Measurements from ENCODE around the gene MAD1L1.

Gene MAD1L1

DNA sequence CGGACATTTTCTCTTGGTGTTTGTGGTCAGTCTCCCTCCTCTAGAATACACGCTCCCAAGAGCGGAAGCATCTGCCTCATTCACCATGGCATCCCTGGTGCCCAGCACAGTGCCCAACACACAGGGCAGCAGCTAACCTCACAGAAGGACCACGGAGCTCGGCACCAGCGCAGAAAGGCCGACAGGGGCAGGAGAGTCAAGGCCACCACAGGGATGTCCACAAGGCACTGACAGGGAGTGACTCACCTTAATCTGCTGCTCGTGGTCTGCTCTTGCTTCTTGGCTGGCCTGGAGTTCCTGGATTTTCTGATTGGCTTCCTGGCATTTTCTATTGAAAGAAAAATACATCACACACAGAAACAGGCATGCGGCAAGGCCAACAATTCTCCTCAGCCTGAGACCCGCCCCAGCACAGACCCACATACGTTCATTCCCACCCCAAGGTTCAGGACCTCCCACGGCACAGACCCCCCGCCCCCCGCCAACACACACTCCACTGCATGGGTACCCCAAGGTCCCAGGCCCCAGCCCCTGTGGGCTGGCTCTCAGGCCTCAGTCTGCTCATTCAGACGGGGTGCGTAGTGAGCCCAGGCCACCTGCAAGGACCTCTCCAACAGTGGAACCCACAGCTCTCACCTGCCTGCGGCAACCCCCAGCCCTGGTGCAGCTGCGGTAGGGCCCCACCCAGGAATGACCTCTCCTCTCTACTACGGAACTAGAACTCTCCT, 14.9 kb downstream of the MAD1L1 start:
- DNase-seq (ENCODE audit: low read depth) = no peak

DNA sequence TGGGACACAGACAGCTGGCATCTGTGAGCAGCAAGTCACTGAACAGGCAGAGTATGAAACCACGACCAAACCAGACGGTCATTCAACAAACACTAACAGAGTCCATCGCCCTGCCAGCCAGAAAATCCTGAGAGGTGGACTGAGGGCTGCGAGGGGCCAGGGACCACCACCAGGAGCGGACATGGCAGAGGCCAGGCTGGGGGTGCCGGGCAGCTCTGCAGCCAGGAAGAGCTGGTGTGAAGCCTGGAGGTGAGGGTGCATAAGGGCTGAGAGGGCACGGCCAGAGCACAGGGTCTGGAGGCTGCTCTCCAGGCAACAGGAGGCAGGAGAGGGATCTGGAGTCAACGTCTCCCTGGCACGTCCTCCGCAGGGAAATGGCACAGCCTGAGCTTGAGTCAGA, 15.5 kb downstream of the MAD1L1 start:
- DNase-seq (ENCODE audit: low read depth) = no peak

DNA sequence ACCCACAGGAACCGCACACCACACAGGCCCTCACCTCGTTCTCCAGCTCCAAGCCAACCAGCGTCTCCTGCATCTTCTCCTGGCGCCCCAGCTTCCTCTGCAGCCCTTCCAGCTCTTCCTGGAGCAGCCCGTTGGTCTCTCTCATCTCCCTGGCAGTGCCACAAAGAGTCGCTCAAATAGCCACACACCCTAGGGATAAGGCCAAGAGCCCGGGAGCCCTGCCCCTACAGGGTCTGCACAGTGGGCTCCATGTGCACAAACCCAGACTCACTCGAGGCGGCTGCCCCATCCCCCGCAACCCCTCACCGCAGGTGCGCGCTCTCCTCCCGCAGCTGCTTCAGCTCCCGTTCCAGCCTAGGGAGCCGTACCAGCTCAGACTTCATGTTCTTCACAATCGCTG, 16.9 kb downstream of the MAD1L1 start:
- no peak for DNase-seq (ENCODE audit: low read depth)

DNA sequence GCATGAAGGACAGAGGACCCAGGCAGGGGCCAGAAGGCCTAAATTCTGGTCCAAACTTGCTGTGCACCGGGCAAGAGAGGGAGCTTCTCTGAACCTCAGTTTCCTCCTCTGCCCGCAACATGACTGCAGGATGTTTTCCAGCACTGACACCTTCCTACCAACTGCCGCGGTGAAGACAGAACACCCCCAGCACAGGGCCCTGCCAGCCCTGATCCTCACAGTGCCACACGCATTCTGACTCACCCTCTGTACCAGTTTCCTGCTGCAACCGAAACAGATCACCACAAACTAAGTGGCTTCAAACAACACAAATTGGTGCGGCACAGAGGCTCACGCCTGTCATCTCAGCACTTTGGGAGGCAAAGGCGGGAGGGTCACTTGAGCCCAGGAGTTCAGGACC, 18.1 kb downstream of the MAD1L1 start:
- no peak for DNase-seq (ENCODE audit: low read depth)

DNA sequence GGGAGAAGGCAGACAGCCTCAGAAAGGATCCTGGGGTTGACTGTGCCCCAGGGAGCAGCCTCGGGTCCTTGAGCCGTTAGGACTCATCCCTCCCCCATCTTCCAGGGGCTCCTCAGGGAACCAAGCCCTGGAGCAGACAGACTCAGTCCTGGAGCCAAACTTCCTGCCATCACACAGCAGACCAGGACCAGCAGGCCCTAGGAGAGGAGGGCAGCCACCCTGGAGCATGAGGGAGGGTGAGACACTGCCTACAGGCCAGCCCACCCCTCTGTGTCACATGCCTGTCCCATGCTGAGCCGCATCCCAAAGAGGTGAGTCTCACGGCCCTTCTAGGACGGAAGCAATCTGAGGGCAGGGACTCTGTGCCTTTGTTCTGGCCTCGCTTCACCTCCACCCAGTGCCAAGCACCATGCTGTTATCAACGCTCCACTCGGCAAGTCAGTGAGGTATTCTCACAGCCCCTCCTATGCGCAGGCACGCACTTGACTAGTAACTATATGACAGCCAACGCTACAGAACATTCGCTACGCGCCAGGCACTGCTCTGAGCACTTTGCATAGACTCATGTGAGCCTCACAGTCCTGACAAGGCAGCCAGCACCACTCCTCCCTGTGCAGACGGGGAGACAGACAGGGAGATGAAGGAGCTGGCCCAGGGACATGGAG, 19.1 kb downstream of the MAD1L1 start:
- no peak for DNase-seq (ENCODE audit: low read depth)

DNA sequence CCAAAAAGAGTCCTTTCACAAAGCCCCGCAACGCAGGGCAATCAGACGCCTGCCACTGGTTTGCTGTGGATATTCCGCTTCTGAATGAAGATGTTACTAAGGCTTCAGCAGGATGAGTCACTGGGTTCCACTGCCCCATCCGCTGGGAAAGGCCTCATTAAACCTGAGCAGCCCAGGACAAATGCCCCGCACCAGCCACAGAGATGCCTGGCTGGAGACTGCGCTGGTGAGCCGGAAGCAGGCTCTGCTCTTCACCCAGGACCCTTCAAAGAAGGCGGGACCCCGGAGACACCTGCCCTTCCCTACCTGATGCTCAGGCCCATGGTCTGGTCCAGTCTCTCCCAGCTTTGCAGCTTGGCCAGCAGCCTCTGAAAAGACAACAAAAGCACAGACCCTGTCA, 19.8 kb downstream of the MAD1L1 start:
- DNase-seq (ENCODE audit: low read depth) = no peak

DNA sequence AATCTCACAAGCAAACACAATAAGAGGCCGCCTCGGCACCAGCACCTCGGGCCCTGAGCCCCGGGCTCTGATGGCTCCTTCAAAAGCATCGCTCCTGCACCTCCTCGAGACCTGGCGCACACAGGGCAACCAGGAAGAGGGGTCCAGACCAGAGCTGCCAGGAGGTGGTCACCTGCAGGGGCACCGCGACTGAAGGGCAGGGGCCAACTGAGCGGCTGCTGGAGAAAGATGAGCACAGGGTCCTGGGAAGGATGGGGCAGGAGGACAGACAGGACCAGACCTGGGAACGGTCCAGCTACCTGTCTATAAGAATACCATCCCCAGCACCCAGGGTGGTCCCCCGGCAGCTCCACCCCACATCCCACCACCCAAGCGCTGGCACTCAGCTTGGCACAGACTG, 20.8 kb downstream of the MAD1L1 start:
- DNase-seq (ENCODE audit: low read depth) = no peak

DNA sequence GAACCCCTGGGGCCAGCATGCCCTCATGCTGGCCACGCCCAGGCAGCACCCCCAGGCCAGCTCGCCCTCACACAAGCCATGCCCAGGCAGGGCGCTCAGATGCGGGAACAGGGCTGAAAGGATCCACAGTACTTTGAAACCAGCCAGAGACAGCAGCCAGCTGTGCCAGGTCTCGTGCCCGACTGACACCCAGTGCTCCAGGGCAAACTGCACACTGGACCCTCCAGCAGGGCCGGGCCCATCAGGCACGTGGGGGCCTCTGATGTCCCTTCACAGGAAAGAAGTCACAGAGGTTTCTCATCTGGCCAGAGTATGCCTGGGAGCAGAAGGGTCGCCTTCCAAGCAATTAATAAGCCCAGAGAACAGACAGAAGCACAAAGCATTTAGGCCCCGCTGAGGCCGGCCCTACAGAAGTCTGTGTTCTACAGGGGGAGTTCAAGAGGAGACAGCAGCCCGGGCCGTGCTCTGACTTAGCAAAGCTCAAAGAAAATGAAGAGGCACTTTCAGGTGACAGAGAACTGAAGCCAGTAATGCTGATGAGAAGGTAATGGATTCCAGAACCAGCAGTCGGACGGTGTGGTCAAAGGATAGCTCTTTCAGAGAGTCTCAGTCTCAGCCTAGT, 21.4 kb downstream of the MAD1L1 start:
- no peak for DNase-seq (ENCODE audit: low read depth)

DNA sequence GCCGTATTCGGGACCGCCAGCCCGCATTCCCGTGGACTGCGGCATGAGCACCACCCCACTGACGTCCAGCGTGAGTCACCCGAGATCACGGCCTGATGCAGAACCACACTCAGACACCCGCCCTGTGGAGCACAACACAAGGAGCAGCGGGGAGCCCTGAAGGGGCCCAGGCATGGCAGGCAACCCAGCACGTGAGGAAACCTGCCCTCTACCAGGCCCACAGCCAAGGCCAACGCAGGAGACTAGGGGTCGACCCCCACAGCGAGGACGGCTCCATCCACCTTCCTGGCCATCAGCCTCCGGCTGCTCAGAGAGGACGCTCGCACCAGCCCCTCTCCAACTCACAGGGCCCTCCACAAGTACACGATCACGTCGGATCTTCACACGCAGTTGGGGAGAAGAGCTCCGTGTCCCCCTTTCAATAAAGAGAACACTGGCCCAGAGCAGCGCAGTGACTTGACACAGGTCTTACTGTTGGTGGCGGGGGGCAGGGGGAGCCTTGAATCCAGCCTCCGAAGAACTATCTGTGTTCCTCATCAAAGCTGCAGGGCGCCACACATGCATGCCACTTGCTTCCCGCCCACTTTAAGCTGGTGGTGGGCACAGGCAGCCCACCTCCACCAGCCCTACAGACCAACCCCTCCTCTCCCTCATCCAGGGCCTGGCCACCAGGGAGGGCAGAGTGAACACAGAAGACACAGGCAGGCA, 22.0 kb downstream of the MAD1L1 start:
- no peak for DNase-seq (ENCODE audit: low read depth)

DNA sequence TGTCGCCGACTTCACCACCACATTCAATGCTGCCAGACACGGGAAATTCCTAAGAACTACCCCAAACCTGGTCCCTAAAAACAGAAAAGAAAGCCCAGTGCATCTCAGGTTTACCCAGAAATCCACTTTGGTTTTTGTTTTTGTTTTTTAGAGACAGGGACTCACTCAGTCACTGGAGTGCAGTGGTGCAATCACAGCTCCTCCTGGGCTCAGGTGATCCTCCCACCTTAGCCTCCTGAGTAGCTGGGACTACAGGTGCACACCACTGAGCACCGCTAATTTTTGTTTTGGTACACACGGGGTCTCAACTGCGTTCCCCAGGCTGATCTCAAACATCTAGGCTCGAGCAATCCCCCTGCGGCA, 22.8 kb downstream of the MAD1L1 start:
- DNase-seq (ENCODE audit: low read depth) = no peak

DNA sequence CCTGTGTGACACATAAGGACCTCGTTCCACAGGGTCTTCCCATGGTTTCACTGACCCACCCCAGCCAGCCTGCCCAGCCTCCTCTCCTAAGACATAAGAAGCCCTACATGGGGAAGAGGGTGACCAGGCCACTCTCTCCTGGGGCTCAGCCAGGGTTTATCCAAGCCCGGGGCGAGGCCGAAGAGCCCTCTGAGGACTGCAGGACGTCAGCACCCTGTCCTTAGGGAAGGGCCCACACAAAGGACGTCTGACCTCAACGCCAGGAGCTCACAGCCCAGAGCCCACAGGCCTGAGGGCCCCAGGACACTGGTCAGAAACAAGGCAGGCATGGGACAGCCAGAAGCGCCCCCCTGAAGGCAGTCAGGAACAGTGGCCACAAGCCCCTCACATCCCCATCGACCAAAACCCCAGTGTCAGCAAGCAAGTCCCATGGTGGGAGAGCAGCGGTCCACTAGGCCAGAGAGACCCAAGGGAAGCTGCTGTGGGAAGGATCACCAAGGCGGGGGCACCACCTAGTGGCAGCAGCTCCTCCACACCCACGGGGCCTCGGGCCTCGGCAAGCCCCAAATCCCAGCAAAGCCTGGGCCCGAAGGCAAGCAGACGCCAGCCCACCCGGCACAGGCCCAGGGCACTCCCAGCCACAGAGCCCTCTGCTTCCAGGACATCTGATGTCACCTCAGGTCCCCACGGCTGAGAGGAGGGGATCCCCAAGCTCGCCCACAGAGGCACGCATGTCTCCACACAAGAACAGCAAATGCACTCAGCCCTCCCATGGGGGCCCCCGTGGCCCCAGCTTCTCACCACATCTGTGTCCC, 23.4 kb downstream of the MAD1L1 start:
- peak; percentile 38 for DNase-seq (ENCODE audit: low read depth)

DNA sequence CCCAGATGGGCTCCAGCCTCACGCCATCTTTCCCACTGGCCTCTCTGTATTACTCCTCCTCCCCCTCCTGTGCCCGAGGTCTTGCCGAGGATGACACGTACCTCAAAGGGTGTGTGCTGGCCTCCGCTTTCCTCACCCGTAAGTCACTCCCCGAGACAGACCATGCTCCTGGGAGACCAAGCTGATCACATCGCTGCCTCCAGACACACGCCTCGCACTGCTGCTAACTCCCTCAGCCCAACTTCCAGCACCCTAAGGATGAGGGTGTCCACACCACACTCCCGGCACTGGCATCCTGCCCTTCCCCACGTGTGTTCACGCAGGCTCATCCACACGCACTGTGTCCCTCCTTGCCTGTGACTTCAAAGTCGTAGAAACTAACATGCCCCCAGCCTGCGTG, 24.0 kb downstream of the MAD1L1 start:
- DNase-seq (ENCODE audit: low read depth) = no peak

DNA sequence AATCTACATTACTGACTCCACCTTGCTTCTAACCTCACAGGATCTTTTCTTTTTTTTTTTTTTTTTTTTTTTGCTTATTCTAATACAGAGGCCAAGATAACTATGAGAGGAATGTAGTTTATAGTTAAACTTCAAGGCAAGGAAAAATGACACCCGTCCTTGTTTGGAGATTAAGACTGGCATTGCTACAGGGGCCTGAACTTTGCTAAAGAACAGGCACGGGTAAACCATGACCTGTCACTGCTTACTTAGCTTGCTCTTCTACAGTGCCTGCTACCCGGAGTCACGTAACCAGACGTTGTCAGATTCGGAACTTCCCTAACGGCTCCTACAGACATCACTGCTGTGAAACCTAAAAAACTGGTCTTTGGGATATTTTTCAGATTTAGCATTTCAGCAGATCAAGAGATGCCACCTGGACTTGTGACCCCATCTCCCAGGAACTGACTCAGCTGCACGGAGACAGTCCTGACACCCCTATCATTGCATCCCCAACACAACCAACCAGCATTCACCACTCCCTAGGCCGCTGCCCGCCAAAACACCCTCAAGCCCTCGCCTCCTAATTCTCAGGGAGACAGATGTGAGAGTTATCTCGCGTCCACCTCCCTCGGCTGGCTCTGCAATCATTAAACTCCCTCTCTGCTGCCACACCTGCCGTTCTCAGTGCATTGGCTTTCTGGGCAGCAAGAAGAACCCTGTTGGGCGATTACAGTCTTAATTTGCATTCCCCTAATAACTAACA, 27.5 kb downstream of the MAD1L1 start:
- no peak for DNase-seq (ENCODE audit: low read depth)

DNA sequence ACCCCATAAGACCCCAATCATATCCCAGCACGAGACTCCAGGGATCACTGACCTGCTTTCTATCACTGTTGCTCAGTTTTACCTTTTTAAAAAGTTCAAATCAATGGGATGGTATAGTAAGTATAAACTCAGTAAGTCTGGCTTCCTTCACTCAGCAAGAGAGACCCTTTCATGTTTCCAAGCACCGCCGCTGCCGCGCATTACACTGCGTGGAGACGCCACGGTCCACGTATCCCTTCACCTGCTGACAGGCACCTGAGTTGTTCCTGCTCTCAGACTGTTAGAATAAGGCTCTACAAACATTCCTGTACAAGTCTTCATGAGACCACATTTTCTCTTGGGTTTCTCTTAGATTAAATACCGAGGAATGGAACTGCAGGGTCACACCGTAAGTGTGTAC, 28.3 kb downstream of the MAD1L1 start:
- DNase-seq (ENCODE audit: low read depth) = no peak

DNA sequence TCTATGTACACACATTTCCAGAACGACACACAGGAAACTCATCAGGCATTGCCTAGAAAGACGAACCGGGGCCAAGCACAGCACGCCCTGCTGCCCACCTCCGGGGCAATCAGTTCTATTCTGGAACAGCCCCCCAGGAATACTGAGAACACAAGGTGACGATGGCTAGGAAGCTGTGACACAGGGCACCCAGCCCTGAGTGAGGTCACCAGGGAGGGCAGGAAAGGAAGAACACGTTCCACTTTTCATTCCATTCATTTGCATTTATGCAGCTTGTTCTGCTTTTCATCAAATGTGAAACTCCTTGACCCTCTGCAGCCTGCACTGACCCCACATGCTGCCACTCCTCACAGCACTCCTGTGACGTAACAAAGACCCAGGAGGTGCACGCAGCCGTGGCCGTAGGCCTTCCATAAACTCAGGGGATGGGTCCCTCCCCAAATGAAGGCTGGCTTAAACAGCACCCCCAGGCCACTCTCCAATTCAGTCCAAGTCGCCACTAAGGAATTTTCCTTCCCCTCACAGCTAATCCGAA, 28.9 kb downstream of the MAD1L1 start:
- no peak for DNase-seq (ENCODE audit: low read depth)

DNA sequence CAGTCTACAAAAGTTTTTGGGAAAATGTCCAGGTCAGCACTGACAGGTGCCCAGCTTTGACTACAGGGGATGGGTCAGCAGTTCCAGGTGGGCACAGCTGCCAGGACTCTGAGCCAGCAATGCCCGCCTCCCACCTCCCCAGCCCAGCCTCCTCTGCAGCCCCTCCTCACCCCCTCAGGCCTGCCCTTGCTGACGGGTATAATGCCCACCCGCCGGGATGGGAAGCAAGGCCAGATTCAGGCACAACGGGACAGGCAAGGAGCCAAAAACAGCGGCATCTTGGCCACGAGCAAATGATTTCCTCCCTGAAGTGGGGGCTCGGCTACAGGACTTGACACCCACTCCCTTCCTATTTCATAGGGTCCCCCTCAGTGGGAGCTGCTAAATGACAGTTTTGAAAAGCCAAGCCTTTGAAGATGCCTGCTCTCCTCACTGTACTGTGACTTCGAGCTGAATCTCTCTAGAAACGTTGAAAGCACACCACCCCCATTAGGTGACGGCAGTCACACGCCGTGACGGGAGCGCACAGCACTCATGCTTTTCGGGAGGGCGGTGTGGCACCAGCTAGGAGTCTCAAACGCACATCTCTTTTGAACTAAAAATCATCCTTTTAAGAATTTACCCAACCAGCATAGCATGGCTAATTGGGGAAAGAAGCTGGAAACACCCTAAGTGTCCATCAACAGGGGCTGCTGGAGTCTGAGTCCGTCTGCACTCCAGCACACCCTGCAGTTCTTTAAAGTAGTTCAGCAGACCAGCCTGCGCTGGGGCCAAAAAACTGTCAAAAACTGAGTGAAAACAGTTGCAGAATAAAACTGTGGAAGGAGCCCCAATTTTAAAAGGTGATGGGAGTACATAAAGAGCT, 29.6 kb downstream of the MAD1L1 start:
- DNase-seq (ENCODE audit: low read depth) = no peak

DNA sequence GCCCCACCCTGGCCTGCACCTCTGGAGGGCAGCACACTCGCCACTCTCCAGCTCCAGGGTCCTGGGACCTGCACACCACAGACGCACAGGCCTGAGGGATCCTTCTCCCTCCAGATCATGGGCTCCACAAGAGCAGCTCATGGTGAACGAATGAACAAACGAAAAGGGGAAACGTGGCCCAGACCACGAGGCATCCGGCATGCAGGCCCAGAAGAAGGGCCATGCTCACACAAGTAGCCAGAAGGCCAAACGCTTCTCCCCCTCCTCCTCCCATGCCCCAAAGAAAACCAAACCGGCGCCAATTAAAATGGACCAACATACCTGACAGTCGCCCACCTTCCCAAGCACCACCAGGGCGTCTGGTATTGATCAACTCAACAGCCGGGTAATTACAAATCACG, 30.4 kb downstream of the MAD1L1 start:
- no peak for DNase-seq (ENCODE audit: low read depth)

DNA sequence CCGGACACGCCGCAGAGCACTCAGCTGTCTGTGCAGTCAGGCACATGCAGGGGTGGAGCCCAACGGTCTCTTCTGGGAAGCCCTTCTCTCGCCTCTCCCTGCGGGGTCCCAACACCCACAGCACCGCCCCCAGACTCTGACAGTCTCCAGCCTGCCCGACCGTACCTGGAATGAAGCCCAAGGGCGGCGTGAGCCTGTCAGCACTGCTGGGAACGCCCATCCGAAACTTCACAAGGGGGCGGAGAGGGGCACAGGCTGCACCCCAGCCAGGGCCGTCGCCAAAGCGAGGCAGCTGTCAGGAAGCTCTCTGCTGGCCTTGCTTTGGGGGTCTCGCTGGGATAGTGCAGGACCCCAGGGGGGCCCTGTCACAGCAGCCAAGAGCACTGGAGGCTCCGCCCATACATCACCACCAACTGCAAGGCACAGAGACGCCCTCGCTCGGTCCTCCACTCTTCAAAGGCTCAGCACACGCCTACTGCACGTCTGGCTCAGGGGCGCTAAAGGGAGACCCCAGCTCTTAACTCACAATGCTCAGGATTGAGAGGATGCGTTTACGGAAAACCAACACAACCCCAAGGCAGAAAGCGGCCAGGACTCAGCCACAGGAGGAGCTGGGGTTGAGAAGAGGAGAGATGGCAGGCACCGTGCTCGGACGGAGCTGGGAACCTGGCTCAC, 30.9 kb downstream of the MAD1L1 start:
- no peak for DNase-seq (ENCODE audit: low read depth)

DNA sequence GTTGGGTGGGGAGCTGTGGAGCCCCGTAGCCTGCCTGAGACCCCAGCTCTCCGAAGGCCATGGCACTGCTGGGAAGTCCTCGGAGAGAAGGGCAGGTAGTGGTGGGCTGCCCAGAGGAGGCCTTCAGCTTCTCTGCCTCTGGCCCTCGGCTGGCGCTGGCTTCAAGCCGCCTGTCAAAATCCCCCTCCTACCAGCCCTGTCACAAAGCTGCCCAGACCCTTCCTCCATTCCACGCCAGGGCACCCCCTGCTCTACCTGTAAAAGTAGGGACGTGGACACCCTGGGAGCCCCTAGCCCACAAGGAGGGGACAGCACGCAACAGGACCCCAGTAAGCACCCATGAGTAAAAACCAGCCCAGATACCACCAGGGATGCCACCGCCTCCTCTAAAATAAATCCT, 31.6 kb downstream of the MAD1L1 start:
- no peak for DNase-seq (ENCODE audit: low read depth)

DNA sequence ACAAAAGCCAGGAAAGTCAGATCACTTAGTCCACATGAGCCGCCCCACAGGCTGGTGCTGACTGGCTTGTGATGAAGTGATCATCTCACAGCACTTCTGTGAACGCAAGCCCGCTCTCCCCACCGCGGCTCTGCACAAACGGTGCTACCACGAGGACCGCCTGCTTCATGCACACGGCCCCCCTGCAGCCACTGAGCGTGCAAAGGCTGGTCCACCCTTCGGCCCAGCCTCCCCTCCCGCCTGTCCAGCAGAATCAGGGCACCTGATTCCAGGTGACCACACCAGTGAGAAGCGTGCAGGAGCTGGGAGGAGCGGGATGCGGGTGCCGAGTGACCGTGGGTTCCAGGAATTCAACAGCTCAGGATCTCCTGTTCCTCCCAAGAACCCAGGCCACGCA, 32.2 kb downstream of the MAD1L1 start:
- no peak for DNase-seq (ENCODE audit: low read depth)
